Iris pigment epithelial cell (primary cell): ENCODE results near the gene PARD3.

Source experiments
- DNase-seq: peaks from one replicate; pipeline ENCODE4 v3.0.0-alpha.2; 2011; ENCODE audit warnings: low read depth

Gene PARD3

DNA sequence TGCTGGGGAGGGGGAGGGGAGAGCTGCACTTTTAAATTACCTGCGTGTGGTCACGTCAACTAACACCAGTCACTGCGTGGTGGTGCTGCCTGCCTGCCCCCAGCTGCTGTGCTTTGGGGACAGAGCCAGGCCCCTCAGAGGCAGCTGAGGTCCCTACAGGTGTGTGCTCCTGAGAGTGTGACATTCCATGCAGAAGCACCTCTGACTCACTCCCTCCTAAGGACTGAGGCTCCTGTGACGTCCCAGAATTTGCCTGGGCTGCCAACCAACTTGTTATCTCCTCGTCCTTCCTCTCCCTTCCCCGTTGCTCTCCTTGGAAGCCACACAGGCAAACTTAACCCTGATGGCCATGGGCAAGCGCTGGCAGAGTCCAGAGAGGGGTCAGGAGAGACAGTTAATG lies 563.0 kb downstream of the PARD3 start:
- no peak for DNase-seq

DNA sequence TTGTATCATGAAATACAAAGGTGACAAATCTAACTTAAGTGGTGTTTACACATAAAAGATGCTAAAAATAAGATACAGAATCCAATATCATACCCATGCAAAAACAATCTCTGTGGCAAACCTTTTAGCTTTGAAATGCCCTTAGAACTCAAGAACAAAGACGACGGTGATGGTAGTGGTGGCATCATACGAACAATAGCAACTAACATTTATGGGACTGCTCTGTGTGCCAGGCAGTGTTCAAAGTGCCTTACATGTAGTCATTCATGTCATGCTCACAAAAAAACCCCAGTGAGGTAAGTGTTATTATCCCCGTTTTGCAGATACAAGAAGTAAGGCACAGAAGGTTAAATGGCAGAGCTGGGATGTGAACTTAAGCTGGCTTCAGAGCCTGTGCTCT lies 563.9 kb downstream of the PARD3 start:
- DNase-seq = no peak

DNA sequence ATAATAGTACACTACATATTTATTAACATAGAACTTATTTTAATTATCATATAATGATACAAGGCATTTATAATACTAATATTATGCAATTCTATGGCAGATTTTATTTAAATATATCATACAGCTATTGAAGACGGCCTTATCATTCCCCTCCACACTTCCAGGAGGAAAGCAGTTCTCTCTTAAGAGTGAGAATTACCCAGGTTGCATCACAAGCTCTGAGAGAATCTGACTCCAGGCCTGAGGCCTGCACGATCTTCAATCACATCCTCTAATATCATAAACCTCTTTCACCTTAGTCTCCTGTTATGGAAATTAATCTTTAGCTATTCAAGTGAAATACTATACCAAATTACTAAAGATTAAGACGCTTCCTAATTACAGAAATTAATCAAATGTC lies 564.4 kb downstream of the PARD3 start:
- no peak for DNase-seq

DNA sequence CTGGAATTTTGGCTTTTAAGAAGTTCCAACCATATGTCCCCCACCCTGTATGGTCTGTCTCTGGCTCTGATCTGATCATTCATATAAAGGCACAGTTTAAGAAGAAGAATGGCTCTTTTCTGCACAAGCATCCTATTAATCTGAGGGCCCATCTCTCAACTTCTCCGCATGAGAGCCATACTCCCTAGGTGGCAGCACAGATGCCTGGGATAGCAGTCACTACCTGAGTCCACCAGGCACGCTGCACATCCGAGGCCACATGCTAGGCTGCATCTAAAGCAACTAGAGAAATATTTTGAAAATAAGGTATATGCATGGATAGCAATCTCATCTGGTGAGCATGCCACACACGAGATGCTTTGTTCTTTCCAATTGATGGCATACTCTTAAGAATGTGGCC lies 565.5 kb downstream of the PARD3 start:
- DNase-seq = no peak

DNA sequence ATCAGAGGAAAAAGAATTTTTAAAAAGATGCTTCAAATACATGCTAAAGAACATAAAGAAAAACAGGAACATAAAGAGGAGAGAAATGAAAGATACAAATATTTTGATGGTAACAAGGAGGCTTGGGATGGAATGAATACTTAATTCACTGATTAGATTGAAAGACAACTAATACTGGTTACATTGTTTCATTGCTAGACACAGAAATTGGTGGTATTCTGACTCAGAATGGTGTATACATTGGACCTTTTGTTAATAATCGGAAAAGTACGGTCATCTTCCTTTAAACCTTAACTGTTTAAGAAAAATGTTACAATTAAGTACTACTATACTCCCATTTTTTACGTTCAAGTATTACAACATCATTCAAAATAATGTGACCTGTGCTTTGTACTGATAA lies 567.5 kb downstream of the PARD3 start:
- DNase-seq = no peak

DNA sequence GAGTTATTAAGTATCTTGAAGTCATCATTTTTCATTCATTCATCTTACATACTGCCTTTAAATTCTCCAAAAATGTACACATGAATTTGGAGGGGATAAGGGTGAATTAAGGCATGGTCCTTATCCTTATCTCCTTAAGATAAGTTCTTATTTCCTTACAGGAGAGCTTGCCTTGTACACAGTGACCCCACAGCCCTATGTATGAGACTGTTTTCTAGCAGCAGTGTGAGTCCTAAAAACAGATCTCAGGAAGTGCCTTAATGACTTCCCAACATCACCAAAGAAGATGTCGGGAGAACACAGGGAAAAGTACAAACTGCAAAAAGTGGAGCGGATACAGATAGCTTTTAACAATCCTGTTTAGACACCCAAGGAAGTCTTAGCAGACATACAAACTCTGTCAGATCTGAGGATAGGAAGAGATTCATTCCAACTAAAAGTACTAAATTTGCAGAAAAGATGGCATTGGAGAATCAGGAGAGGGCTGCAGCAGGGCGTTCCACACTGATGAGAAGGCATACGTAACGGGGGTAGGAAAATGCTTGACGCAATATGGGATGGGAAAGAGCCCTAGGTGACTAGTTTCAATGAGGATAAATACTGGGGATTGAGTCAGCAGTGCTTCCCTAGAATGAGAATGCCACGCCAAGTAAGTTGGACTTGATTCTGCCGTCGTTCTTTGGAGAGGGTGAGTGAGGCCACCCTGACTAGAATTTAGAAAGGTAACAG lies 570.2 kb downstream of the PARD3 start:
- DNase-seq = no peak

DNA sequence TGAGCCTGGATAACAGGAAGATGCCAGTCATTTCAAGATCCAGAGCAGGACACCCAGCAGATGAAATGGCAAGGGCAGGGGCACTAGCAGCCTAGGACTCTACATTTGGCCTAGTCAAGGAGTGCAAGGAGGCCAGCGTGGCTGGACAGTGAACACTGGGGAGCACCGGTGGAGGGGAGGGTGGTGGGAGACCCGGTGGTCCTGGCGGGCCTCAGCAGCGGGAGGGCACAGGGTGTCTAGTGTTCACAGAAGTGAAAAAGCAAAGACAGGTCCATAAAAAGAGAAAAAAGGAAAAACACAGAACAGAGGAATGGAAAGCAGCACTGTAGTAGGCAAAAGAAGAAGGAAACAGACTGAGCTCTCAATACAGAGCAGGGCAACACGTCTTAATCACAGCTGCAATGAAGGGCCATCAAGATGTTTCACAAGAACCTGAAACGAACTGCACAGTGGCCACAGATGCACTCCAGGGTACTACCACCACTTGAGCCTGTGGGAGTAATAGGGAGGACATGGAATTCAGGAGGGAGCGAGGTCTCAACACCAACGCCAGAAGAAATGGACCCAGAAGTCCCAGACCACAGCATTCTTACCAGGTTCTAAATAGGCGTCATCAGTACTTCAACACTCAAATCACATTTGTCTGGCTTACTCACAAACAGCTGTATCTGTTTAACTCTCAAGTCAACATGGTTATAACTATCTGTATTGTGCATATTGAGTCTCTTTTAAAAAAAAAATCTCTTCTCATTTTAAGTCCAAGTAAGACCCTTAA lies 573.7 kb downstream of the PARD3 start:
- no peak for DNase-seq

DNA sequence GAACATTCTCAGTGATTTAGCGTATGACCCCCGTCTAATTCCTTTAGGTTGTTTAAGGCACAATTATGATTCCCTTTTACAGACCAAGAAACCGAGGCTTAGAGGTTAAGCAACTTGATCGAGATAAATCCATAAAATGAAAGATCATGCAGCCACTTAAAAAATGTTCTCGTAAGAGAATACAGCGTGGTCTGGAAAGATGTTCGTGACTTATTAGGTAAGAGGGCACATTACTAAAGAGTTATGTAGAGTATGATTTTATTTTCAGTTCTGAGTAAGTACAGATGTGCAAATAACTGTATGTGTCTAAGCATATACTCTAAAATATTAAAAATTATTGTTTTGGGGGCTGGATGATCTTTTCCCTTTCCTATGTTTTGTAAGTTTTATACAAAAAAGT lies 575.1 kb downstream of the PARD3 start:
- DNase-seq = peak; percentile 41

DNA sequence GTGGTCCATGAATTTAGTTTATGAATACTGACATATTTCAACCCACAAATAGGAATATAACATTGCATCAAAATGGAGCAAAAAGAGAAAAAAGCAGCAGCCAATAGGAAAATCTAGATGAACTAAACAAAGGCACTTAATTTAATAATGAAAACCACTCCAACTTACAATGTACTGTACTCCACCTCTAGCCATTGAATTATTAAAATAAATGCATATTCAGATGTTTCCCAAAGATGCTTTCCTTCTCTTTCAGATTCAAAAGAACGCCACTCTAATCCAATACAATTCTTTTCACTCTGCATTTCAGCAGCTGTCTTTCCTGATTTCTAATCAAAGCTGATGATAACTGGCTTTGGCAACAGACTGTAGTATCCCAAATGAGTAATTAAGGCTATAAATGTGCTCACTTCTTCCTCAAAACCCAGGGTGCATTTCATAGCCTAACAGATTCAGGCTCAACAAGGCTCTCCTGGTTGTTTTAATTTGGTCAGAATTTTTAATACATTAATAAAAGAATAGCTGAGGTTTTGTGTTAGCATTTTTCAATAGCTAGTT lies 577.1 kb downstream of the PARD3 start:
- no peak for DNase-seq

DNA sequence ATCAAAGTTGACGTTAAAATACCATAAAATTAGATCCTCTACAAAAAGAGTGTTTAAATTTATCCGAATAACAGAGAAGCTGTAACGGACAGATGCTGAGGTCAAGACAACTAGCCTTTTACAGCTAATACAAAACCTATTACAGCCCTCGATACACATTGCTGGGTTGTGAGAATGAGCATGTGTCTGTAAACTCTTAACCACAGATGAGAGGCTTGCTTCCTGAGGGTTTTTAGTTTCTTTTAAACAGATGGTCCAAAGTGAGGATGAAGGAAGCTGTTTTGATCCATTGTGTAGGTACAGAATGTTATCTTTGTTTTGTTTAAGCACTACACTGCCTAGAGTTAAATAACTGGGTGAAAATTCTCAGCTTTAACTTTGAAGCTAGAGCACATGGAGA lies 578.2 kb downstream of the PARD3 start:
- peak; percentile 54 for DNase-seq

DNA sequence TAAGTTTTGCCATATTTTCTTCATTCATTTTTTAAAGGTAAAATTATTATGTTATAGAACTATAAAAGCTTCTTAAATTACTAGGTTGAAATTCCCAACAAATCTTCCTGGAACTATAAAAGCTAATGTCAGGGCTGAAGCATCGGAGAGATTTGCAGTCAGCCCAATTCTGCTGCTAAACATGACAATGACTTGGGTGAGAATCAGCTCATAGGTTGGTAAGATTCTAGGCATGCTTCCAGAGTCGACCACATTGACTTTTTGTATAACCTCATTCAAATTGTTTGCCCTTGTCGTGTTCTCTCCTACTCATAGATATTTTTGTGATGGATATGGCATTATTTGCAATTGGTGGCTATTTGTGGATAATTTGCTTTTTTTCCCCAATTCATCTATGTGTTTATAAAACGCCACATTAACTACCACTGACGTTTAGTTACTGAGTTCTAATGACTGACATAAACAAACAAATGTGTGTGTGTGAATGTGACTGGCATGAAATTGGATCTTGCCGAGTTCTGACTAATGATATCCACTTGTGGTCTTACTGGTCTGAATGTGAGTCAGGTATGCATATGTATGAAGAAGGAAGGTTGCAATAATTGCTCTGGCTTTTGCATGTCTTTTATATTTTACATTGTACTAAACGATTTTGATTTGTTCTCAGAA lies 579.8 kb downstream of the PARD3 start:
- DNase-seq = peak; percentile 72

DNA sequence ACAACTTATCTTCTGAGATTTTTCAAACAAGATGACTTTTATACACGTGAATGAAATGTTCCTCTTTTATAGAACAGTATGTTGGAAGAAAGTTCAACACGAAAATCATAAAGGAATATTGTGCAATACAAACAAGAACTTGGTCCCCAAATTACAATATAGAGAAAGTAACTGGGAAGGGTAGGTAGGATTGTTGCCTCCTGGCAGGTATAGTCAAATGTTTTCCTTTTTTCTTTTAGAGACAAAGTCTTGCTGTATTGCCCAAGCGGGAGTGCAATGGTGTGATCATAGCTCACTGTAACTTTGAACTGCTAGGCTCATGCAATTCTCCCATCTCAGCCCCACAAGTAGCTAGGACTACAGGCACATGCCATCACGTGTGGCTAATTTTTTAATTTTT lies 582.6 kb downstream of the PARD3 start:
- no peak for DNase-seq

DNA sequence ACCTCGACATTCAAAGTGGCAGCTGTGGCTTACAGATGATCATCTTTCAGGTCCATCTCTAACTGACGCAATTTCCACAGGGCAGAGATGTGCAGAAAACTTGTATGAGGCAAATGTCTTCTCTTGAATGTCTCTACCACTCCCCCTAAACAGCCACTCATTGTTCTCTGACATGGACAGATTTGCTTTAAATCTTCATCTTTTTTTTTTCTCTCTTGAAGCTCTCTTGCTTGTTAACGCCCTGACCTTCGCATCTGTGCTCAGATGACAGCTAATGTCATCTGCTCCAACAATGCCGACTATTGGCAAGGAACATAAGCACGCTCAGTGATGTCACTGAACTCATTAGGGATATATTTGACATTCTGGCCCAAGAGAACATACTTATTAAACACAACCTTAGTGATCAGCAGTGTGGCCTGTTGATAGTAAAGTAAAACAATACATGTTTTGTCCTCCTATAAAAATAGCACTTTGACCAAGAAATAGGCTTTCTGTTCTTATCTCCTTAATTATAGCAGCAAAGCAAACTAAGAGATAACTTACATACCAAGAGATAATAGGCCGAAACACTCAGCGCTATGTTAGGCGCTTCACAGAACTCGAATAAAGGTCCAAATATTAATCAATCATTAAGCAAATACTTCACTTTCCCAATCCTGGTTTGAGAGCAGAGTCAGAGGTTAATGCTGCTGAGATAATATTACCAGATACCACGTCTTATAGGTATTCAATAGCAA lies 583.5 kb downstream of the PARD3 start:
- DNase-seq = no peak

DNA sequence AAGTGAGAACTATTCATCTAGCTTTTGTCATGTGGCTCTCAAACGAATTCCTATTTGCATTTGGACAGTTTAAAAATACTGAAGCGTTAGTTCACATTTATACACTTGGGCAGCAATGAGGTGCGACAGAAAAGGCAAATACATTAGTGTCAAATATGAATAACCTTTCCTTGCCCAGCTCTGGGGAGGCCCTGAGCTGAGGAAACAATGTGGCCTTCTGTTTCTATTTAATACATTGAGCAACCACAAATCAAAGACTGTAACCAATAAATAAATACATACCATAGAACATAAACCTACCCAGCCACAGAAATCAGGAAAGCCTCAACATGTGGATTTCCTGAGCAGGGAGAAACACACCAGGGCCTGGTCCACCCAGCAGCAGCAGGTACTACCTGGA lies 585.2 kb downstream of the PARD3 start:
- no peak for DNase-seq

DNA sequence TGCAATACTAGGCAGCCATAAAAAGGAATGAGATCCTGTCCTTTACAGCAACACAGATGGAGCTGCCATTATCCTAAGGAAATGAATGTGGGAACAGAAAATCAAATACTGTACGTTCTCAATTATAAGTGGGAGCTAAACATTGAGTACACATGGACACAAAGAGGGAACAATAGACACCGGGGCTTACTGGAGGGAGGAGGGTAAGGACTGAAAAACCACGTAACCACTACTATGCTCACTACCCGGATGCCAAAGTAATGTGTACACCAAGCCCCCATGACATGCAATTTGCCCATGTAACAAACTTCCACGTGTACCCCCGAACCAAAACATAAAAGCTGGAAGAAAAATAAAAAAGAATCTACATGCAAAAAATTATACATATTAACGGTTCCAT lies 587.0 kb downstream of the PARD3 start:
- DNase-seq = no peak

DNA sequence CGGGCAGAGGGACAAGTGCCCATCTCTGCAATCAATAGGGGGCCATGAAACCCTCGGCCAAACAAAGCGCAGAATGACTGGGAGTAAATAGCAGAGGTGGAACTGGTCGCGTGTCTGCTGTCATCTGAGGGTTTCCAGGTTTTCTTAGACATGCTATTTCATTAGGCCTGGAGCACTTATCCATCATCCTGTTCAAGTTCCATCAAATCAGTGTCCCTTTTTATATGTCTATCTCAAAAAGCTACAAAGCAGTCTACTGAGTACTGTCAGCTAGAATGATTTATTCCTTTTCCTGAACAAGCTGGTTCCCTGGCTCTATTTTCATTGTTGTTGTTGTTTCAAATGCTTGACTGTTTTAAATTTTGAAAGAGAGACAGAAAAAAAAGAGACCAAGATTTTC lies 590.5 kb downstream of the PARD3 start:
- no peak for DNase-seq

DNA sequence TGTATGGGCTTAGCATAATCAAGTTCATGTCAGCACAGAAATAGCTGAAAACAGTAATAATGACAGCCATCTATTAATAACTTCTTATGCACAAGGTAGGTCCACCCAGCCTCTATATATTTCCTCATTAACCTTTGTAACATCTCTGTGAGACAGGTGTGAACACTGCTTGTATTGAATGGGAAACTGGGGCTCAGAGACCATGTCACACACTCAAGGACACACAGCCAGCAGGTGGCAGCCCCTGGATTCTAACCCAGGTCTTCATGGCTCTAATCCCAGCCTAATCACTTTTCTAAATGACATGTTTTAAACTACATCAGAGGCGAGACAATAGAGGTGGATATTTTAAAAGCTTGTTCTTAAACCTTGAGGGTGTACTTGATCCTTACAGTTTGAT lies 591.4 kb downstream of the PARD3 start:
- DNase-seq = no peak

DNA sequence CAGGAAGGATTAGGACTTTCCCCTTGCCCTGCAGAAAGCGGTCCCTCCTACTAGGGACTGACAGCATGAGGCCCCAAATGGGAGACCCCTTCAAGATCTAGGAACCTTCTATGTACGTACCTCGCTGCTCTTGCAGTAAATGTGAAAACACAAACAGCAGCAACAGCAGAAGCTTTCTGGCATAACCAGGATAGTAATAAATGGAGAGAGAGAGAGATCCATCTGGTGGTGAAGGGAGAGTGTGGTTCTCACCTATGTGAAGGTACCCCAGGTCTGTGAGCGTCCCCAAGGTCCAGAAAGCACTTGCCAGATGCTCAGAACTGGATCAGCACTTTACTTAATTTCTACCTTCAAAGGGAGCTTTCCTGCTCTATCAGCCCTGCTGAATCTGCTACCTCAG lies 592.7 kb downstream of the PARD3 start:
- DNase-seq = no peak

DNA sequence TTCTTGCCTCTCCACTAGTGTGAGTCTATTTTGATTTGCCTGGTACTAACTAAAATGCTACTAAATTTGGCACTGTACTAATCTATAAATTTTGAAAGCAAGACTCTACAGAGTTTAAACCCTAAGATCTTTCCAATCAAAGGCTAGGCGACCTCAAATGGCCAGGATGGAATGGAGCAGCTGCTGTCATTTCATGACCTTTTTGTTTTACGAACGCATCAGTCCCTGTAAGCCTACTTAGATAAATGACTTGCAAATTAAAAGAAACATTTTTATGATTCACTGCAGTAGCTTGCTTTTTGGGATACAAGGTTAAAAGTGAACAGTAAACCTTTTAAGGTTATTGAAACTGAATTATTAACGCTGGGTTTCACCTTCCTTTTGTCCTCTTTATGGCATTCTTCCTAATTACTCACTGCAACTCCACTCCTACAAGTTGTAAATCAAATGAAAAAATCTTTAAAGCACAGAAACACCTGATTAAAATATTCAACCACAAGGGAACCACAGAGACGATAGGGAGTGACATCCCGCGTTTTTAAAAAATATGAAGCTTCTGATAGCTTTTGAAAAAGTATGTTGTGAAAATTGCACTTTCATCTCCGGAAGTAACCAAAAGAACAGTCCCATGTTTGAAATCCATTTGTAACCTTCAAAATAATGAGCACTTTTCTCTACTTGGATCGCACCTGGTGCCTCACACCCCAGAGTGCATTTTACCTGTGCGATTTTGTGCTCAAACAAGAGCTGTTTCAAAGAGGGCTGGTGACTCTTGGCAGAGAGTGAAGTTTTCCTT lies 595.1 kb downstream of the PARD3 start:
- DNase-seq = no peak

DNA sequence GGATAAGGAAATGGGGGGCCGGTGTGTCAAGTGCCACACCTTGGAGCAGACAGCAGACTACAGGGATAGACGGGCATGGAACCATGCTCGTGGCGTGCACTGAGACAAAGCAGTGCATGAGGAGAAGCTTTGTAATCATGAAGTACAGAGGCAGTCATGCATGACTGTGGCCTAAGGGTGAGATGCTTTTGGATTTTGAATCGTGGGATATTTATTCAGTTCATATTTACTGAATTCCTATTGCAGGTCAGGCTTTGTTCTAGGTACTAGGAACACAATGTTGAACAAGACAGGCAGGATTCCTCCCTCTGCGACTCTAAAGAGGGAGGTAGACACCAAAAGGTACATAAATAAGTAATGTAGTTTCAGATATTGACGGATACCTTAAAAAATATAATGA lies 597.6 kb downstream of the PARD3 start:
- no peak for DNase-seq

DNA sequence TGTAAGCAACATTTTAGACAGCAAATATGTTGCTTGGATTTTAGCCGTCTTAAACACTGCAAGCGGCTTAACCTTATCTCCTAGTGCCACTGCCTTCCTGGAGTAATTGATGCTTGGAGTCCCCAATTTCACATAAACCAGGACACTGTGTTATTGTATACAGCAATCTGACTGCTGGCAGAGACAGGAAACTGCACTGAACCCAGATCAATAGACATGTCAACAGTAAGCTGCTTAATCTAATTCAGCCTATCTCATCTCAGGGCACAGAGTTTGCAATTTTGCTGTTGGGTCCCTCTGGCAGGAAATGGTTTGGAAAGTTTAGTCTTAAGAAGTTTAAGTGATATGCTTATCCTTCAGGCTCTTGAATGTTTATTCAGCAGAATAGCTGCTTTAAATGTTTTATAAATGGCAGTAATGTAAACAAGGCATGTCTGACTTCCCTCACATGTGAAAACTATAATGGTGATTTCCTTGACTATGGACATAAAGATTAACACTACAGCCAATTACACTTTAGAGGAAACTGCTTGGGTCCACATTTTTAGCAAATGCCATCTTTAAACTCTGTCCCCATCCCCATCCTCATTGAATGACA lies 598.6 kb downstream of the PARD3 start:
- DNase-seq = no peak
